Measurements from ENCODE around the gene PTGFRN. TPM values are rescaled to one million over a fixed set of nuclear protein-coding genes. Genes with fewer than 3 reads are reported as not detected.

Gene PTGFRN
- total and polyA plus RNA-seq, 2 of the 8 experiments (the other 6 are each of a cell fraction or from before 2014, with no cell fraction given): 13.0 to 32.6 TPM

DNA sequence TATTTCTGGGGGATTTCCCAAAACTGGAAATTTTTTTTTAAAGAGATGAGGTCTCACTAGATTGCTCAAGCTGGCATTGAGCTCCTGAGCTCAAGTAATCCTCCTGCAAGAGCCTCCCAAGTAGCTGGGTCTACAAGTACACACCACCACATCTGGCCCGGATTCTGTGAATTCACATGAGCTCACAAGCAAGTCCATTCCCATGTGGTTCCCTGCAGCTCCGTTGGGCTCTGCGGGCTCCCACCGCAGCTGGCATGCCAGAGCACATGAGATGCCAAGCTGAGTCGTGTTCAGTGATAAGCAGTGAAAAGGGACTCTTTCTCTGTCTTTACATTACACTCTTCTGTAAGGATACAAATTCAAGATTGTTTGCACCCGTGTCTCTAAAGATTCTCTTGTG is 128.5 kb downstream of the PTGFRN start:
- Histone ChIP-seq H2BK20ac (ENCODE audit: low read length) (no peak overlapping the region), H4K91ac (replicated peaks; ENCODE audit: insufficient read length, low read length) (no peak overlapping the region), H3K18ac (ENCODE audit: extremely low read depth, low read length) (no peak overlapping the region), H3K27me3 (replicated peaks in 1 of 4; ENCODE audit: control insufficient read depth in 3 of 4, extremely low read depth in 1 of 4, insufficient read depth in 3 of 4, low read length in 3 of 4) (no peaks in the 10 kb centered on the region), H3K79me2 (ENCODE audit: control insufficient read depth in 1 of 2, insufficient read depth in 2 of 2, low read length in 2 of 2) (no peaks in the 10 kb centered on the region), H4K5ac (ENCODE audit: insufficient read length, low read depth, low read length) (no peak overlapping the region), H3K23ac (ENCODE audit: insufficient read length) (no peak overlapping the region), H2BK15ac (ENCODE audit: low read length) (no peak overlapping the region), H2BK12ac (ENCODE audit: low read depth, low read length) (no peak overlapping the region), H2BK120ac (replicated peaks; ENCODE audit: low read depth, low read length) (no peak overlapping the region), H3K56ac (replicated peaks; ENCODE audit: insufficient read length, low read depth, low read length) (no peak overlapping the region), H2AFZ (ENCODE audit: low read length) (no peak overlapping the region), H4K20me1 (replicated peaks in 1 of 2; ENCODE audit: control insufficient read depth in 1 of 2, insufficient read depth in 2 of 2, low read length in 2 of 2) (no peaks in the 10 kb centered on the region), H2AK5ac (ENCODE audit: low read depth, low read length) (no peak overlapping the region), H4K8ac (ENCODE audit: extremely low read depth, insufficient read depth, low read length) (no peak overlapping the region), H3K14ac (ENCODE audit: insufficient read length) (no peak overlapping the region), H3K36me3 (ENCODE audit: control insufficient read depth in 2 of 4, insufficient read depth in 4 of 4, low read length in 3 of 4) (no peaks in the 10 kb centered on the region), H3K27ac (ENCODE audit: low read depth, low read length) (no peak overlapping the region), H3K79me1 (ENCODE audit: low read depth, low read length) (no peaks in the 10 kb centered on the region), H3K9ac (replicated peaks in 1 of 4; ENCODE audit: extremely low read depth in 1 of 4, low read depth in 3 of 4, low read length in 3 of 4) (no peak overlapping the region), H3K23me2 (ENCODE audit: low read depth, low read length) (no peaks in the 10 kb centered on the region), H3K4me3 (ENCODE audit: extremely low read depth in 1 of 4, insufficient read depth in 2 of 4, low read depth in 3 of 4, low read length in 4 of 4) (no peak overlapping the region), H3K9me3 (ENCODE audit: insufficient read depth in 2 of 2, low read depth in 1 of 2, low read length in 1 of 2) (no peaks in the 10 kb centered on the region), H3K4me1 (replicated peaks in 1 of 4; ENCODE audit: control insufficient read depth in 3 of 4, insufficient read depth in 4 of 4, low read length in 3 of 4) (peaks cover 0 to 6% (median 0%) of the 10 kb centered on the region in 4 experiments; a peak in 2 of 7 replicates), H3K4me2 (ENCODE audit: insufficient read depth in 1 of 2, low read depth in 2 of 2, low read length in 2 of 2) (no peak overlapping the region), H2BK5ac (ENCODE audit: low read depth, low read length) (no peak overlapping the region), H3K4ac (replicated peaks; ENCODE audit: insufficient read length, low read depth, low read length) (no peak overlapping the region)
- POLR2A ChIA-PET (ENCODE audit: partially characterized antibody): interaction anchor here (0.7 to 3.0 kb wide), 2 partner anchors 15 to 22 kb away, joined by 3 to 8 read pairs; partner anchors contain the start of gene TTF2
- CTCF ChIA-PET (ENCODE audit: partially characterized antibody): interaction anchor here (0.8 to 1.8 kb wide), 3 partner anchors 19 to 365 kb away, joined by 3 to 6 read pairs (median 3); no protein-coding TSS in a partner anchor
- WGBS, 2 experiments (ENCODE audit: extremely low coverage in 1 of 2, insufficient coverage in 1 of 2, insufficient read length in 1 of 2, insufficient replicate concordance in 2 of 2, low coverage in 1 of 2, low lambda C conversion rate in 2 of 2, missing lambda C conversion rate in 1 of 2): 87% methylated on average over 6 of the region's 6 CpGs; no CpG with 5 or more reads in 1 of the 2 experiments
- DNase-seq (ENCODE audit: low read depth in 1 of 2, low spot score in 2 of 2) (no peak), FAIRE-seq (no peak)
- no peak for TF ChIP-seq TCF12 (IDR thresholded peaks at IDR 0.05; ENCODE audit: low read depth, low read length)
- TF ChIP-seq ZNF274 (IDR thresholded peaks at IDR 0.05; ENCODE audit: borderline replicate concordance, extremely low read depth, low read length): no peak
- no peak for TF ChIP-seq KDM1A (IDR thresholded peaks at IDR 0.05; ENCODE audit: borderline replicate concordance, low read length)
- no peak for TF ChIP-seq YY1 (IDR thresholded peaks at IDR 0.05; ENCODE audit: low read depth, low read length)
- TF ChIP-seq RFX5 (IDR thresholded peaks at IDR 0.05; ENCODE audit: borderline replicate concordance, low read depth, low read length): no peak
- TF ChIP-seq, protein P1, sequence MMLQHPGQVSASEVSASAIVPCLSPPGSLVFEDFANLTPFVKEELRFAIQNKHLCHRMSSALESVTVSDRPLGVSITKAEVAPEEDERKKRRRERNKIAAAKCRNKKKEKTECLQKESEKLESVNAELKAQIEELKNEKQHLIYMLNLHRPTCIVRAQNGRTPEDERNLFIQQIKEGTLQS (IDR thresholded peaks at IDR 0.05; ENCODE audit: insufficient read depth, low read depth, low read length): no peak
- TF ChIP-seq POU5F1 (IDR thresholded peaks at IDR 0.05; ENCODE audit: low read depth, low read length): no peak
- TF ChIP-seq NANOG (IDR thresholded peaks at IDR 0.05; ENCODE audit: insufficient read depth, low read depth, low read length, poor library complexity, severe bottlenecking): no peak
- TF ChIP-seq CBX8 (IDR thresholded peaks at IDR 0.05; ENCODE audit: borderline replicate concordance, low read depth, low read length): no peak
- TF ChIP-seq CTBP2 (IDR thresholded peaks at IDR 0.05; ENCODE audit: borderline replicate concordance, insufficient read depth, insufficient read length, low read length): no peak
- TF ChIP-seq FOSL1 (IDR thresholded peaks at IDR 0.05; ENCODE audit: insufficient read depth, low read depth, low read length): no peak
- TF ChIP-seq TEAD4 (IDR thresholded peaks at IDR 0.05; ENCODE audit: low read depth, low read length): no peak
- TF ChIP-seq GTF2F1 (IDR thresholded peaks at IDR 0.05; ENCODE audit: borderline replicate concordance, low read depth, low read length): no peak

All from H1 (cell line).